Hepatocyte (in vitro differentiated cells): ENCODE results near the gene MORC3.

Experiments
- CTCF ChIP-seq: fragments of 200-600 bp; sonication (generic); IDR thresholded peaks from 2 replicates; pipeline ENCODE4 v1.5.1; 2016; ENCODE audit warnings: antibody characterized with exemption, mild to moderate bottlenecking; ENCODE audit not compliant: poor library complexity
- EZH2 ChIP-seq: fragments of 200-600 bp; sonication (generic); IDR thresholded peaks from 2 replicates; pipeline ENCODE4 v1.6.1; 2016; ENCODE audit warnings: antibody characterized with exemption, mild to moderate bottlenecking, borderline replicate concordance

- TF ChIP-seq CTCF (no peak), EZH2 (no peak)
Observed at GRCh38 chr21:36388835-36389234, 68.8 kb downstream of the MORC3 start.
